ENCODE results near the gene MTA1.

MTA1 gene

GRCh38 chr14:105448706-105449111 lies 29.1 kb downstream of the MTA1 start:
- no peak for DNase-seq (ENCODE audit: low read depth)

DNA sequence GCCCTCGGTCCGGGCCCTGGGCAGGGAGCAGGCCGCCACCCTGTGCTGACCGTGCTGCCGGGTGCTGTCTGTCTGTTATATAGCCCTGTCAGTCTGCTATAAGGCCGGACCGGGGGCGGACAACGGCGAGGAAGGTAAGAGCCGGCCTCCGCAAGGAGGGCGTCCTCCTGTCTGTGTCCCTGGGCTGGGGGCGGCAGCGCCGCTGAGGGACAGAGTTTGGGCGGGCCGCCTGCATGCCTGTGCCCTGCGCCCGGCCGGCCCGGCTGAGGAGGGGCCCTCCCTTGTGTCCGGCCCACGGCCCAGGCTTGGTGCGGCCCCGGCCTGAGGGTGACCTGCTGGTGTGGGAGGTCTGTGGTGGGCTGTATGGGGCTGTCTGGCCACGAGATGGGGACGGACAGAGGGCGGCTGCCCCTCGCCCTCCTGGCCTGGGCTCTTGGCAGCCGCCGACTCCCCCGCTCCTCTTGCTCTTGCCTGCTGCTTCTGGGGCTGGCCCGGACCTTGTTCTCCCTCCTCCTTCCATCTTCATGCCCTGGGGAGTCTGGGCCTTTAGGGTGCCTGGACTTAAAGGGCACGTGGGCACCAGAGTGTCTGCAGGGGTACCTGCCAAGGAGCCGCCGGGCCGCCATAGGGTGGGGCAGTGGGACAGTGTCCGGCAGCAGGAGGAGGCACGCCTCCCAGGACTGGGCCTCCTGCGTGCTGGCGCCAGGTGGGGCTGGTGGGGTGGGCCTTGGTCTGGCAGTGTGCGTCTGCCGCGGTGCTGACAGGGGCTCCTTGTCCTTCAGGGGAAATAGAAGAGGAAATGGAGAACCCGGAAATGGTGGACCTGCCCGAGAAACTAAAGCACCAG lies 29.9 kb downstream of the MTA1 start:
- no peak for DNase-seq (ENCODE audit: low read depth)
- no peak overlapping the region for H3K4me3 ChIP-seq (ENCODE audit: control insufficient read depth, low read depth, low read length)
- no peak for TF ChIP-seq CTCF (IDR thresholded peaks at IDR 0.05; ENCODE audit: control insufficient read depth, insufficient read depth, low read depth, low read length, missing control alignments)

More at GRCh38 chr14:105448706-105449111, 29.1 kb downstream of the MTA1 start:
- no peak overlapping the region for H3K4me3 ChIP-seq (ENCODE audit: control insufficient read depth, low read depth, low read length)
- TF ChIP-seq CTCF (IDR thresholded peaks at IDR 0.05; ENCODE audit: control insufficient read depth, insufficient read depth, low read depth, low read length, missing control alignments) = peak; percentile 88

GRCh38 chr14:105450123-105450505 lies 30.5 kb downstream of the MTA1 start:
- TF ChIP-seq CTCF (IDR thresholded peaks at IDR 0.05; ENCODE audit: control insufficient read depth, insufficient read depth, low read depth, low read length, missing control alignments) = no peak
- H3K4me3 ChIP-seq (ENCODE audit: control insufficient read depth, low read depth, low read length) = no peak overlapping the region
- no peak for DNase-seq (ENCODE audit: low read depth)

DNA sequence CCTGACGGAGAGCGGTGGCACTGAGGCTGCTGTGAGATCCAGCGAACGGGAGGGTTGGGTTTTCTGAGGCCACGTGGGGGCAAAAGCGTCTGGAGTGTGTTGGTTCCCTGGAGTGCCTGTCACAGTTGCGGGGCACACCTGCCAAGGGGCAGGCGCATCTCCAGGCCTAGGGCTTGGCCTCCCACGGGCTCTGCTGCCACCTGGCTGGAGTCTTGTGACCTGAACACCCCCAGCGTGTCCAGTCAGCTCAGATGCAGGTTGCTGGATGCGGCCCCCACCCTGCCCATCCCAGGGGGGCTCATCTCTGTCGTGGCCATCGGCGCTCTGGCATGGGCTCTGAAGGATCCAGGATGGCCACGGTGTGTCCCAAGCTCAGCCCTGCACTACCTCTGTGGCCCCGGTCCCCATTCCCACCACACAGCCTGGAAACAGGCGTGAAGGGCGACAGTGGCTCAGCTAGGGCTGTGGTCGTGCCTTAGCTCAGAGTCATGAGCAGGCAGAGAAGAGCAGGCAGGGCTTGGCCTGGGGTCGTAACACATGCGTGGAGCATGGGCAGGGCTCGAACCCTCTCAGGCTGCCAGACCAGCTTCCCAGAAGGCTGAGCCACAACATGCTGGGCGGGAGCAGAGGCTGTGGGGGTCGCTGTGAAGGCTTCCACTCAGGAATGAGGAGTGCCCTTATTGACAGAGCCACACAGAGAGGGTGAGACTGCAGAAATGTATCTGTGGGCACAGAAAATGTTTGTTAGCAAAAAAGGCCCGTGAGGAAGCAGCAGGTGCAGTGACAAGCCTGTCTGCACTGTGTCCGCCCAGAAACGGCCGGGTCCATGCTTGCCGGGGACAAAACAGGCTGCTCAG lies 31.5 kb downstream of the MTA1 start:
- no peak for TF ChIP-seq CTCF (IDR thresholded peaks at IDR 0.05; ENCODE audit: control insufficient read depth, insufficient read depth, low read depth, low read length, missing control alignments)
- DNase-seq (ENCODE audit: low read depth) = no peak
- no peak overlapping the region for H3K4me3 ChIP-seq (ENCODE audit: control insufficient read depth, low read depth, low read length)

DNA sequence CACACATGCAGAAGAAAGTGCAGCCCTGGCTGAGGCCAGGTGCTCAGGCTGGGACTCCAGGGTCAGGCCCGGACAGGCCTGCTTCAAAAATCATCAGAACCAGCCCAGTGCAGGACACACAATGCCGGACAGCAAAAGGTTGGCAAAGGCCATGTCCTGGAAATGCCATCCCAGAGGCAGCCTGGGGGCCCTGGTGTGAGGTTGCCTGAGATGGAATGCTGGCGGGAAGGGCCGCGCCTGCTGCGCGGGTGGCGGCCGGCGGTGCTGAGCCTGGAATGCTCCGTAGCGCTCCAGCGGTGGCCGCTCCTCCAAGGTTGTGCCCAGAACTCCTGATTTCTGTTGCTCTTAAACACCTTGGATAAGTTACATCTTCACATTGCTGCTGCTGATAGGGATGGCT lies 33.3 kb downstream of the MTA1 start:
- DNase-seq (ENCODE audit: low read depth) = no peak
- H3K4me3 ChIP-seq (ENCODE audit: control insufficient read depth, low read depth, low read length) = no peak overlapping the region
- no peak for TF ChIP-seq CTCF (IDR thresholded peaks at IDR 0.05; ENCODE audit: control insufficient read depth, insufficient read depth, low read depth, low read length, missing control alignments)

GRCh38 chr14:105453847-105454246 lies 34.2 kb downstream of the MTA1 start:
- TF ChIP-seq CTCF (IDR thresholded peaks at IDR 0.05; ENCODE audit: control insufficient read depth, insufficient read depth, low read depth, low read length, missing control alignments) = no peak

More at GRCh38 chr14:105453847-105454246, 34.2 kb downstream of the MTA1 start:
- H3K4me3 ChIP-seq (ENCODE audit: control insufficient read depth, low read depth, low read length) = no peak overlapping the region
- no peak for DNase-seq (ENCODE audit: low read depth)
